Ovary (tissue), 9 donors: ENCODE measurements around the gene LGI4. TPM values are rescaled to one million over a fixed set of nuclear protein-coding genes. Genes with fewer than 3 reads are reported as not detected.

Experiments
- DNase-seq, 5 donors: peaks; one replicate each; pipeline ENCODE4 v3.0.0-alpha.2; 2019 to 2020
- H3K27ac ChIP-seq, 2 donors: fragments of 200-600 bp; one replicate each; pipeline versions ENCODE4 v1.5.1 to v1.8.0; 2019 to 2022
- H3K27me3 ChIP-seq: fragments of 200-600 bp; one replicate; pipeline ENCODE4 v1.8.0; 2022
- H3K36me3 ChIP-seq: fragments of 200-600 bp; sonication (generic); one replicate; pipeline ENCODE4 v1.5.1; 2019
- H3K4me1 ChIP-seq: one replicate; pipeline ENCODE4 v1.8.1; 2013; ENCODE audit warnings: mild to moderate bottlenecking, moderate library complexity; ENCODE audit not compliant: insufficient read depth
- H3K4me3 ChIP-seq: fragments of 200-600 bp; sonication (generic); one replicate; pipeline ENCODE4 v1.5.1; 2017
- H3K9me3 ChIP-seq, 2 donors: fragments of 200-600 bp in 1 of 2; sonication (generic) in 1 of 2; one replicate each; pipeline versions ENCODE4 v1.5.1 to v1.8.1; 2013 to 2019; ENCODE audit warnings: mild to moderate bottlenecking in 1 of 2, moderate library complexity in 1 of 2
- CTCF ChIP-seq, 3 donors: fragments of 450-650 bp in 2 of 3; fragments of 200-600 bp in 1 of 3; IDR thresholded peaks; one replicate each; pipeline versions ENCODE4 v1.5.1 to v1.8.0; 2016 to 2022; ENCODE audit warnings: antibody characterized with exemption in 3 of 3, mild to moderate bottlenecking in 1 of 3
- EP300 ChIP-seq: sonication (generic); formaldehyde crosslinking; IDR thresholded peaks from one replicate; pipeline ENCODE4 v1.6.1; 2017; ENCODE audit warnings: antibody characterized with exemption
- POLR2A ChIP-seq: fragments of 450-650 bp; IDR thresholded peaks from one replicate; pipeline ENCODE4 v1.6.1; 2017; ENCODE audit warnings: antibody characterized with exemption, mild to moderate bottlenecking, moderate library complexity
- WGBS, 3 donors: extraction: QIAGEN DNeasy Blood & Tissue Kit in 1 of 3; methylation state at CpG; one replicate each; pipeline versions ENCODE4 v1.1.5 to v1.1.7; 2013 to 2017; 5-methylcytosine and 5-hydroxymethylcytosine counted together
- intact Hi-C, 4 donors: fragments of 100-400 bp; cut with DNase I; formaldehyde crosslinking; loops; one replicate each; pipeline versions ENCODE4 v1.11.0 to v1.15.1; 2022 to 2023
- polyA plus RNA-seq, 2 donors: library from polyadenylated mRNA; stranded (reverse); fragments of 200-250 nt in 1 of 2; fragments of 350-450 nt in 1 of 2; fragmentation: Illumina TruSeq in 1 of 2; extraction: RNeasy Lipid Tissue Mini Kit (QIAGEN cat#74804) in 1 of 2; gene quantifications; one replicate each; pipeline ENCODE4 v1.2.3, GENCODE V29; 2013 to 2014
- total RNA-seq, 7 donors: library from RNA; depleted of rRNA in 2 of 7; stranded (reverse); fragments of >200 nt in 2 of 7; fragmentation: NEBNext Ultra II Directional in 3 of 7; extraction: Animal tissue kit (Norgen Biotek cat#: 25700) in 3 of 7; gene quantifications; one replicate each; pipeline versions ENCODE4 v1.1.0 to v1.2.4, GENCODE V29; 2016 to 2023
- donor health status: DM: no; HTN: no; CAD: no; lungs with moderate emphysema.
- donor health status: DM: no; HTN: no; CAD: no.
- donor health status: Bipolar disorder and iron deficiency.
- donor health status: DM: yes; HTN: yes; CAD: no.
- donor health status: DM: no; HTN: no; CAD: no.
- donor health status: DM: yes; HTN: yes; CAD: no.

The LGI4 gene
- total and polyA plus RNA-seq, 9 donors, result 1.9 to 13.3 (median 5.9) TPM

- 56 to 65% (median 64%) methylated on average over 16 of the region's 16 CpGs for WGBS, 3 donors
- intact Hi-C loops, result no loop called here
- H3K4me3 ChIP-seq, result no peak overlapping the region
- H3K9me3 ChIP-seq, result no peaks in the 10 kb centered on the region
- no peaks in the 10 kb centered on the region for H3K4me1 ChIP-seq
- no peak for DNase-seq
- H3K36me3 ChIP-seq, result no peaks in the 10 kb centered on the region
- no peak overlapping the region for H3K27ac ChIP-seq
- TF ChIP-seq EP300 (no peak), CTCF (IDR thresholded peaks at IDR 0.05) (no peak), POLR2A (no peak)
- no peaks in the 10 kb centered on the region for H3K27me3 ChIP-seq
Observed at GRCh38 chr19:35100588-35101533, 34.0 kb downstream of the LGI4 start.

GRCh38 chr19:35099897-35100275 lies 35.0 kb downstream of the LGI4 start:
- intact Hi-C loops, result loop anchor here in 1 of 4 donors (10.0 kb wide), 1 partner anchor 125 kb away; no protein-coding TSS in a partner anchor
- no peak for DNase-seq

GRCh38 chr19:35099155-35099896 lies 35.5 kb downstream of the LGI4 start:
- no peak for TF ChIP-seq CTCF (IDR thresholded peaks at IDR 0.05)
- no peak for TF ChIP-seq POLR2A
- TF ChIP-seq EP300, result no peak
- Histone ChIP-seq H3K9me3 (no peaks in the 10 kb centered on the region), H3K36me3 (no peaks in the 10 kb centered on the region), H3K4me1 (no peaks in the 10 kb centered on the region), H3K27ac (no peak overlapping the region), H3K4me3 (no peak overlapping the region), H3K27me3 (no peaks in the 10 kb centered on the region)
- DNase-seq, result no peak
- WGBS, 3 donors, result 79 to 82% (median 81%) methylated on average over 21 of the region's 21 CpGs
- intact Hi-C loops, result loop anchor here in 1 of 4 donors (10.0 kb wide), 1 partner anchor 125 kb away; no protein-coding TSS in a partner anchor

More at GRCh38 chr19:35099897-35100275, 35.0 kb downstream of the LGI4 start:
- Histone ChIP-seq H3K9me3 (no peaks in the 10 kb centered on the region), H3K27ac (no peak overlapping the region), H3K27me3 (no peaks in the 10 kb centered on the region), H3K36me3 (no peaks in the 10 kb centered on the region), H3K4me3 (no peak overlapping the region), H3K4me1 (no peaks in the 10 kb centered on the region)
- TF ChIP-seq POLR2A, result no peak
- no peak for TF ChIP-seq CTCF (IDR thresholded peaks at IDR 0.05)
- no peak for TF ChIP-seq EP300
- WGBS, 3 donors, result 89 to 95% (median 92%) methylated on average over 13 of the region's 13 CpGs

GRCh38 chr19:35098413-35099049 lies 36.3 kb downstream of the LGI4 start:
- intact Hi-C loops, result loop anchor here in 1 of 4 donors (10.0 kb wide), 1 partner anchor 124 kb away; no protein-coding TSS in a partner anchor
- TF ChIP-seq CTCF (IDR thresholded peaks at IDR 0.05), result no peak
- TF ChIP-seq EP300, result no peak
- 70 to 75% (median 74%) methylated on average over 29 of the region's 29 CpGs for WGBS, 3 donors
- Histone ChIP-seq H3K36me3 (no peaks in the 10 kb centered on the region), H3K4me3 (no peak overlapping the region), H3K27me3 (no peaks in the 10 kb centered on the region), H3K4me1 (no peaks in the 10 kb centered on the region), H3K27ac (no peak overlapping the region), H3K9me3 (no peaks in the 10 kb centered on the region)
- DNase-seq, result no peak
